ENCODE measurements around the gene UBE4A.
"Not testable (repeated sequence)": the region's sequence is repeated elsewhere in the genome, so short reads cannot be mapped to it uniquely, and the experiment has no call there.

The UBE4A gene

GRCh38 chr11:118383657-118384056 lies 24.3 kb downstream of the UBE4A start:
- no peak overlapping the region for H3K4me3 ChIP-seq (ENCODE audit: low read depth, low read length)

GRCh38 chr11:118396097-118396501 lies 36.7 kb downstream of the UBE4A start:
- no peak for DNase-seq (ENCODE audit: low read depth)

More at GRCh38 chr11:118383657-118384056, 24.3 kb downstream of the UBE4A start:
- no peak for DNase-seq (ENCODE audit: low read depth)

GRCh38 chr11:118397448-118397847 lies 38.0 kb downstream of the UBE4A start:
- no peak for DNase-seq (ENCODE audit: low read depth)
- H3K4me3 ChIP-seq (ENCODE audit: low read depth, low read length): no peak overlapping the region

More at GRCh38 chr11:118396097-118396501, 36.7 kb downstream of the UBE4A start:
- H3K4me3 ChIP-seq (ENCODE audit: low read depth, low read length): no peak overlapping the region

GRCh38 chr11:118398791-118399559 lies 39.6 kb downstream of the UBE4A start:
- DNase-seq (ENCODE audit: low read depth): no peak
- no peak overlapping the region for H3K4me3 ChIP-seq (ENCODE audit: low read depth, low read length)

GRCh38 chr11:118401151-118401879 lies 41.9 kb downstream of the UBE4A start, which contains the start of gene ATP5MG:
TSS of gene ATP5MG (plus strand) at chr11:118401606. CDS start at chr11:118401666, 60 bp downstream.
- peak within 1 kb of the TSS; percentile 71 for H3K4me3 ChIP-seq (ENCODE audit: low read depth, low read length)
- DNase-seq (ENCODE audit: low read depth): peak; percentile 43

GRCh38 chr11:118401880-118402590 lies 42.6 kb downstream of the UBE4A start:
- DNase-seq (ENCODE audit: low read depth): no peak
- H3K4me3 ChIP-seq (ENCODE audit: low read depth, low read length): peak overlapping the region; percentile 71

- H3K4me3 ChIP-seq (ENCODE audit: low read depth, low read length): peak overlapping the region; percentile 71
- not testable (repeated sequence) for DNase-seq (ENCODE audit: low read depth)
Measured at GRCh38 chr11:118402594-118402993, 43.2 kb downstream of the UBE4A start.

- DNase-seq (ENCODE audit: low read depth): no peak
Measured at GRCh38 chr11:118406599-118407166, 47.3 kb downstream of the UBE4A start.

GRCh38 chr11:118410055-118410745 lies 50.8 kb downstream of the UBE4A start:
- no peak overlapping the region for H3K4me3 ChIP-seq (ENCODE audit: low read depth, low read length)
- DNase-seq (ENCODE audit: low read depth): no peak

More at GRCh38 chr11:118406599-118407166, 47.3 kb downstream of the UBE4A start:
- no peak overlapping the region for H3K4me3 ChIP-seq (ENCODE audit: low read depth, low read length)

- no peak for DNase-seq (ENCODE audit: low read depth)
- no peak overlapping the region for H3K4me3 ChIP-seq (ENCODE audit: low read depth, low read length)
Measured at GRCh38 chr11:118411530-118411929, 52.1 kb downstream of the UBE4A start.

- DNase-seq (ENCODE audit: low read depth): no peak
- H3K4me3 ChIP-seq (ENCODE audit: low read depth, low read length): no peak overlapping the region
Measured at GRCh38 chr11:118412921-118413320, 53.5 kb downstream of the UBE4A start.

- DNase-seq (ENCODE audit: low read depth): no peak
- no peak overlapping the region for H3K4me3 ChIP-seq (ENCODE audit: low read depth, low read length)
Measured at GRCh38 chr11:118415062-118415738, 55.8 kb downstream of the UBE4A start.

- H3K4me3 ChIP-seq (ENCODE audit: low read depth, low read length): no peak overlapping the region
- DNase-seq (ENCODE audit: low read depth): peak; percentile 87
Measured at GRCh38 chr11:118415739-118416068, 56.3 kb downstream of the UBE4A start.

GRCh38 chr11:118416900-118417299 lies 57.5 kb downstream of the UBE4A start:
- DNase-seq (ENCODE audit: low read depth); H3K4me3 ChIP-seq (ENCODE audit: low read depth, low read length): not testable (repeated sequence)

GRCh38 chr11:118417801-118418200 lies 58.4 kb downstream of the UBE4A start:
- H3K4me3 ChIP-seq (ENCODE audit: low read depth, low read length): no peak overlapping the region
- DNase-seq (ENCODE audit: low read depth): no peak

- H3K4me3 ChIP-seq (ENCODE audit: low read depth, low read length): no peak overlapping the region
Measured at GRCh38 chr11:118418766-118419165, 59.4 kb downstream of the UBE4A start.

GRCh38 chr11:118427707-118428106 lies 68.3 kb downstream of the UBE4A start:
- H3K4me3 ChIP-seq (ENCODE audit: low read depth, low read length): no peak overlapping the region
- DNase-seq (ENCODE audit: low read depth): no peak

More at GRCh38 chr11:118418766-118419165, 59.4 kb downstream of the UBE4A start:
- DNase-seq (ENCODE audit: low read depth): no peak

- DNase-seq (ENCODE audit: low read depth): no peak
- no peak overlapping the region for H3K4me3 ChIP-seq (ENCODE audit: low read depth, low read length)
Measured at GRCh38 chr11:118430956-118431355, 71.6 kb downstream of the UBE4A start.
